ENCODE data around the gene SRCIN1. TPM values are rescaled to one million over a fixed set of nuclear protein-coding genes. Genes with fewer than 3 reads are reported as not detected.

Gene SRCIN1
- total RNA-seq, 4 donors from 2014 or later: 0.54 to 0.89 (median 0.69) TPM

DNA sequence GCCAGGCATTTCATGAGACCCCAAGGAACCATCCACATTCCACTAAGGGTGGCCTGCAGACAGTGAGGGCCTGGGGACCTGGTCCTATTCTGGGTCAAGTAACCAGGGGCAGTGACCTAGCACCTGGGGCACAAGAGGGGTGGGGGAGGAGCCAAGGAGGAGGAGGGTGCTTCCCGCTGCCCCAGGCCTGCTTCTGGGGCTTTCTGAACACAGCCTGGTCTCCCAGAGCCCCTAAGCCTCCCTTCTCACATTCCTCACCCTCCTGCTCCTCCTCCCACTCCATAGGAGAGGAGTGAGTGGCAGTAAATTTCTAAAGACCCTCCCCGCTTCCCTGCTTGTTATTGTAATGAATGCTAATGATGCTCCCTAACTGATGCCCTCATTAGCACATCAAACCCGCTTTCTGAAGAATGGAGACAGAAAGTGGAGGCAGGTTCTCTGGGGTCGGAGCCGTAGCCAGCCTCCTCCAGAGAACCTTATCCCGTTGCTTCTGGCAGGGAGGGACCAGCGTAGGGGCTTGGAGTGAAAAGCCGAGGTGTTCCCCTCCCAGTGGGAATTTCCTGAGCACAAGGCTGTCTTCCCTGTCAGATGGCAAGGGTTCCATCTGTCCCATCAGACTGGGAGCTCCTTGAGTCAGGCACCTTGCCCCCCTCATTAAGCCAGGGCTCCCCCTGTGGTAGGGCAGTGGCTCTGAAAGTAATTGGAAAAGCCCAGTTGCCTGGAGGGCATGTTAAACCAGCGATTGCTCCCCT lies 3.7 kb upstream of the SRCIN1 start:
- H3K9me3 ChIP-seq: no peaks in the 10 kb centered on the region
- H3K4me3 ChIP-seq (replicated peaks in 1 of 3): no peak overlapping the region
- DNase-seq: no peak
- H3K27ac ChIP-seq: no peak overlapping the region
- H3K27me3 ChIP-seq: no peaks in the 10 kb centered on the region
- intact Hi-C loops (cut with DNase I): loop anchor here (10.0 kb wide), 1 partner anchor 125 kb away; the partner anchor contains the start of gene CISD3
- TF ChIP-seq POLR2A (IDR thresholded peaks at IDR 0.05) (no peak), CTCF (IDR thresholded peaks at IDR 0.05) (no peak)
- H3K4me1 ChIP-seq: peaks cover 7 to 13% of the 10 kb centered on the region in 2 donors
- WGBS, 2 donors: 57 to 65% methylated on average over 7 to 9 of the region's 9 CpGs
- no peaks in the 10 kb centered on the region for H3K36me3 ChIP-seq

DNA sequence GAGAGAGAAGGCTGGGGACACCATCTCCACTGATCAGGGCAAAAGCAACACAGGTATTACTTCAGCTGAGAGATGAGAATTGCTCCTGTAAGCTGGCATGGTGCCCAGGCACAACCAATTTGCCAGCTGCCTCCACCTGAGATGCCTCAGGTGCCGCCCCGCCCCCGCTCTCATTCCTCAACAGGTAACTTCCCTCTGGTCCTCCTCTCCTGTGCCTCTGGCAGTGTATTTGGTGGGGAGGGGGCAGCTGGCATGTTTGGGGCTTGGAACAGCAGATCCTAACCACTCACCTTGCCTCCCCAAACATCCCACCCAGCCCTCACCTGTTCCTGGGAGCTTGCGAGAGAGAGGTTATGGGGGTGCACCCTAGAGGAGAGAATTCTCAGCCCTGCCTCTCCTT lies 2.9 kb upstream of the SRCIN1 start:
- Histone ChIP-seq H3K4me1 (peaks cover 7 to 13% of the 10 kb centered on the region in 2 donors), H3K27ac (no peak overlapping the region), H3K27me3 (no peaks in the 10 kb centered on the region), H3K9me3 (no peaks in the 10 kb centered on the region), H3K4me3 (replicated peaks in 1 of 3) (no peak overlapping the region), H3K36me3 (no peaks in the 10 kb centered on the region)
- DNase-seq: peak; percentile 96 to 98
- WGBS, 2 donors: 71 to 75% methylated on average over 2 to 4 of the region's 4 CpGs
- TF ChIP-seq POLR2A (IDR thresholded peaks at IDR 0.05): no peak
- TF ChIP-seq CTCF (IDR thresholded peaks at IDR 0.05): no peak
- intact Hi-C loops (cut with DNase I): loop anchor here (10.0 kb wide), 1 partner anchor 126 kb away; the partner anchor contains the start of gene CISD3

DNA sequence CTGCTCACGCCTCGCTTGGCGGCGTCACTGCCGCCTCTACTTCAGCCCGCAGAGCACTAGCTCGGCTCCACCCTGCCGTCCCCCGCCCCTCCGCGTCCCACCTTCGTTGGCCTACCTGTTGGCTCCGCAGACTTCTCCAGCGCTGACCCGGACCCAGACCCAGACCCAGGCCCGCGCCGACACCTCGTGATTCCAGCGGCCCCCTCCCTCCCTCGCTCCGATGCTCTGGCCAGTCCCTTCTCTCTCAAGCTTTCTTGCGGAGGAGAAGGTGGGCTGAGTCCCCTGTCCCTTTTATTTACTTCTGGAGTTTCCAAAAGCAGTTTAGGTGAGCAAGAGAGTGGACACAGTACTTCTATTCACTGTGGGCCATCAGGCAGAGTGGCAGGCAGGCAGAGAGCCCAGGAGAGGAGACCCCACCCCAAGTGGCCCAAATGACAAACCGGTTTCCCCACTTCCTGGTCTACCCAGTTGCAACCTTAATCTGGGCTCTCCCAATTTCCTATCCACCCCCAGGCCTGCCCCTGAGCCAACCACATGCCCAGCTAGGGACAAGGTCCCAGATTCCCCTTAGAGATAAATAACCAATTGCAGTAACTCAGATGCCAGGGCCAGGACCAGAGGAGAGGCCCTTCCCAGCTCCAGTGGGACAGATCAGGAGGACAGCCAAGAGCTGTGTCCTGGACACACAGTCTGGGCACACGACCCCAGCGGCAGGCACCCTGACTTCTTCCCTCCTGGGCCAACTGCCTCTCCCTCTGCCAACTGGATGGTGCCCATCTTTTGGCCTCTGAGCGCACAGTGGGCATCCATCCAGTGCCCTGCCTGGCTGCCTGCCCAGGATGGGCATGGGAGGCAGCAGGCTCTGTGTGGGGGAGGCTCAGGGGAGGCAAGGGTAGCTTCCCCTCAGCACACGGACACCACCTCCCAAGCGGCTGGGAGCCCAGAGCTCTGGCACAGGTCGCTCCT lies 1.2 kb upstream of the SRCIN1 start:
- H3K27ac ChIP-seq: no peak overlapping the region
- 3 to 6% methylated on average over 17 to 27 of the region's 30 CpGs for WGBS, 2 donors
- peak overlapping the region in 1 of 3 donors; percentile 45 for H3K4me3 ChIP-seq (replicated peaks in 1 of 3)
- H3K27me3 ChIP-seq: no peaks in the 10 kb centered on the region
- TF ChIP-seq POLR2A (IDR thresholded peaks at IDR 0.05) (no peak), CTCF (IDR thresholded peaks at IDR 0.05) (no peak)
- no peaks in the 10 kb centered on the region for H3K9me3 ChIP-seq
- peaks cover 7 to 18% of the 10 kb centered on the region in 2 donors for H3K4me1 ChIP-seq
- intact Hi-C loops (cut with DNase I): loop anchor here (10.0 kb wide), 1 partner anchor 128 kb away; the partner anchor contains the start of gene CISD3
- H3K36me3 ChIP-seq: no peaks in the 10 kb centered on the region
- DNase-seq: peak; percentile 58 to 69

DNA sequence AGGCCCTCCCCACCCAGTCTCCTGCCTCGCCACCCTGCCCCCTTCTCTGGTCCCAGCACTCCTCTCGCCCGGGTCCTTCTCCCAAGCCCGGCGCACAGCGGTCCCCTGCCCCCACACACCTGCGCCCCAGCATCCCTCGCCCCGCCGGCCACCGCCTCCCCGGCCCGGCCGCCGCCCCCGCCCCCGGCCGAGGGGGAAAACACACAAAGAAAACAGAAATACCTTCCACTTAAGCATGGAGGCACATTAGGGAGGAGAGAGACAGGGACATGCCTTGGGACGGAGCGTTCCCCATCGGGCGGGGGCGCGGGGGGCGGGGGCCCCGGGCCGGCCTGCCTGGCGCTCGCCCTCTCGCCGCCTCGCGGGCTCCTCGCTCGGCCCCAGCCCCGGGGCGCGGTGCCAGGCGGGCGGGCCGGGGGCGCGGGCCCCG lies 326 bp downstream of the SRCIN1 start:
- no peaks in the 10 kb centered on the region for H3K27me3 ChIP-seq
- intact Hi-C loops (cut with DNase I): loop anchor here (10.0 kb wide), 1 partner anchor 129 kb away; the partner anchor contains the start of gene CISD3
- H3K27ac ChIP-seq: no peak overlapping the region

More for the DNA sequence above, 326 bp downstream of the SRCIN1 start:
- TF ChIP-seq POLR2A (IDR thresholded peaks at IDR 0.05) (no peak), CTCF (IDR thresholded peaks at IDR 0.05) (no peak)
- no peak for DNase-seq
- Histone ChIP-seq H3K36me3 (no peaks in the 10 kb centered on the region), H3K4me3 (replicated peaks in 1 of 3) (no peak overlapping the region), H3K4me1 (peaks cover 7 to 21% of the 10 kb centered on the region in 2 donors), H3K9me3 (no peaks in the 10 kb centered on the region)
- WGBS, 2 donors: 0% methylated on average over 13 of the region's 44 CpGs; no CpG with 5 or more reads in 1 of the 2 donors

Measured in thyroid gland (tissue), 4 donors.